Measurements from ENCODE around the gene CNTNAP2.

DNA sequence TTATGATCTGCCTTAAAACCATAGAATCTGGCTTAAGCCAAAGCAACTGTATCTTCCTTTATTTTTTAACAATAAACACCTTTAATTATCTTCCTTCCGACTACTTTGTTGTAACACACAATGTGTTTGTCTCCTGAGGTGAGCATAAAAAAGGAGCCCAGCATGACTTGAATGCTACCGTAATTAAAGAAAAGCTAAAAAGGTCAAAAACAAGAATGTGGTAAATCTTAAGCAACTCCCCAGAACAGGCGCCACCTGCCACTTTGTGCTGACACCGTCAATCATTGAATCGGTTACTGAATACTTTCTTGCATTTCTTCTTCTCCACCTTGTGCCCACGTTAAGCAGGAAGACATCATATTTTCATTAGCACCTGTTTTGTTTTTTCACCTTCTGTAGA, 1904.1 kb downstream of the CNTNAP2 start:
- no peak for TF ChIP-seq EZH2 (IDR thresholded peaks at IDR 0.05; ENCODE audit: borderline replicate concordance, low read depth, low read length, poor library complexity, severe bottlenecking)
- TF ChIP-seq, protein P1, sequence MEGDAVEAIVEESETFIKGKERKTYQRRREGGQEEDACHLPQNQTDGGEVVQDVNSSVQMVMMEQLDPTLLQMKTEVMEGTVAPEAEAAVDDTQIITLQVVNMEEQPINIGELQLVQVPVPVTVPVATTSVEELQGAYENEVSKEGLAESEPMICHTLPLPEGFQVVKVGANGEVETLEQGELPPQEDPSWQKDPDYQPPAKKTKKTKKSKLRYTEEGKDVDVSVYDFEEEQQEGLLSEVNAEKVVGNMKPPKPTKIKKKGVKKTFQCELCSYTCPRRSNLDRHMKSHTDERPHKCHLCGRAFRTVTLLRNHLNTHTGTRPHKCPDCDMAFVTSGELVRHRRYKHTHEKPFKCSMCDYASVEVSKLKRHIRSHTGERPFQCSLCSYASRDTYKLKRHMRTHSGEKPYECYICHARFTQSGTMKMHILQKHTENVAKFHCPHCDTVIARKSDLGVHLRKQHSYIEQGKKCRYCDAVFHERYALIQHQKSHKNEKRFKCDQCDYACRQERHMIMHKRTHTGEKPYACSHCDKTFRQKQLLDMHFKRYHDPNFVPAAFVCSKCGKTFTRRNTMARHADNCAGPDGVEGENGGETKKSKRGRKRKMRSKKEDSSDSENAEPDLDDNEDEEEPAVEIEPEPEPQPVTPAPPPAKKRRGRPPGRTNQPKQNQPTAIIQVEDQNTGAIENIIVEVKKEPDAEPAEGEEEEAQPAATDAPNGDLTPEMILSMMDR (conservative IDR thresholded peaks at IDR 0.05; ENCODE audit: low read depth, low read length): no peak
